Measurements from ENCODE around the gene TMEM108. TPM values are rescaled to one million over a fixed set of nuclear protein-coding genes. Genes with fewer than 3 reads are reported as not detected.

Gene TMEM108
- total and polyA plus RNA-seq, 9 donors: under 0.01 to 4.2 (median 0.46) TPM; not detected in 2

DNA sequence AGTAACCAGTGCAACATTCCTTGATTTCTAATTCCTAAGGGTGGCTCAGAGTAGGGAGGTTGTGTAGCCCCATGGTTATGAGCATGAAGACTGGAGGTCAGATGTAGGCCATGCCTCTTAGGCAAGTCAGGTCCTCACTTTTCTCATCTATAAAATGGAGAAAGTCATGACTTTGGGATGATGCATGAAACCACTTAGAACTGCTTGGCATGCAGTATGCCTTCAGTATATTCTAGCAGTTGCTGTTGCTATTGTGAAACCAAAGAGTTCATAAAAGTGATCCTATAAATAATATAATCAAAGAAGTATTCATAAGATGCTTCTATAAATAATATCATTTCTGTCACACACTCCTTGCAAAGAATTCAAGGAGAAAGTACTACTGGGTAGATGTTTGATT lies 65.5 kb downstream of the TMEM108 start:
- Histone ChIP-seq H3K27me3 (no peaks in the 10 kb centered on the region), H3K9me3 (no peaks in the 10 kb centered on the region), H3K36me3 (no peaks in the 10 kb centered on the region), H3K4me1 (ENCODE audit: insufficient read depth) (no peaks in the 10 kb centered on the region), H3K27ac (no peak overlapping the region), H3K4me3 (no peak overlapping the region)
- intact Hi-C loops (cut with DNase I): no loop called here
- TF ChIP-seq CTCF (IDR thresholded peaks at IDR 0.05) (no peak), EP300 (IDR thresholded peaks at IDR 0.05) (no peak), POLR2A (IDR thresholded peaks at IDR 0.05) (no peak)
- DNase-seq: no peak

DNA sequence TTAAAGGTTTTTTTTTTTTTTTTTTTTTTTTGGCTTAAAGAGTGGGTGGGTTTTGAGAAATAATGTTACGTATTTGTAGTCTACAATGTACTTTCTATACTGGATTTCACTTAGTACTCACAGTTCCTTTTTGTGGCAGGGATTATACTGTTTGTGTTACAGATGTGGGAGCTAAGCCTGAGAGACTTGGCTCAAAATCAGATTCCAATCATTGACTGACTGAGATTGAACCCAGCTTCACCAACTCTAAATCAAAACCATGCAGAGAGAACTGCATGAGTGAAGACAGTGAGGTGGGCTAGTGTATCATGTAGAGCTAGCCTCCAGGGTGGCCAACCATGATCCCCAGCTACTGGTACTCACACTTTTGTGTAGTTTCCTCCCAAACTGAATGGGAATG lies 68.0 kb downstream of the TMEM108 start:
- TF ChIP-seq EP300 (IDR thresholded peaks at IDR 0.05) (no peak), POLR2A (IDR thresholded peaks at IDR 0.05) (no peak), CTCF (IDR thresholded peaks at IDR 0.05) (no peak)
- no peak overlapping the region for H3K4me3 ChIP-seq
- no peak for DNase-seq
- no peaks in the 10 kb centered on the region for H3K4me1 ChIP-seq (ENCODE audit: insufficient read depth)
- intact Hi-C loops (cut with DNase I): no loop called here
- H3K9me3 ChIP-seq: no peaks in the 10 kb centered on the region
- H3K27me3 ChIP-seq: no peaks in the 10 kb centered on the region
- WGBS, 3 donors: 39 to 79% (median 60%) methylated on average over 1 of the region's 1 CpG
- no peak overlapping the region for H3K27ac ChIP-seq
- H3K36me3 ChIP-seq: no peaks in the 10 kb centered on the region

- DNase-seq: no peak
- Histone ChIP-seq H3K27ac (no peak overlapping the region), H3K27me3 (no peaks in the 10 kb centered on the region), H3K9me3 (no peaks in the 10 kb centered on the region), H3K4me3 (no peak overlapping the region), H3K36me3 (no peaks in the 10 kb centered on the region), H3K4me1 (ENCODE audit: insufficient read depth) (no peaks in the 10 kb centered on the region)
- TF ChIP-seq EP300 (IDR thresholded peaks at IDR 0.05) (no peak), CTCF (IDR thresholded peaks at IDR 0.05) (no peak), POLR2A (IDR thresholded peaks at IDR 0.05) (no peak)
- WGBS, 3 donors: 80 to 85% (median 83%) methylated on average over 2 of the region's 2 CpGs
- intact Hi-C loops (cut with DNase I): no loop called here
Measured at GRCh38 chr3:133112666-133113065, 74.5 kb downstream of the TMEM108 start.

DNA sequence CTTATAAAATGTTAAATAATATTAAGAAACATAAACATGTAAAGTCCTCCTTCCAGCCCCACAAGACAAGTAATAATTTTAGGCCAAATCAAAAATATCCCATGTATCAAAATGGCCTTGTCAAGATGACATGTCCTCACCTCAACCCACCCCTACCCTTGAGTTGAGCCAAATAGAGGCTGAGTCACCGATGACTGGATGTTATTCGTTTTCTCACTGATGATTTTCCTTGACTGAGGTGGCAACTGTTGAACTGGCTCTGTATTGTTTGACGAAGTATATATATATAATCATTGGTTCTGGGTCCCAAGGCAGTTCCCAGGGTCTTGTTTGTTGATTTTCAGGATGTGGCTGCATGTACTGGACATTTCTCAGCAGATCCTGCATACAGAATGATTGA lies 75.3 kb downstream of the TMEM108 start:
- TF ChIP-seq CTCF (IDR thresholded peaks at IDR 0.05) (no peak), EP300 (IDR thresholded peaks at IDR 0.05) (no peak), POLR2A (IDR thresholded peaks at IDR 0.05) (no peak)
- 67 to 91% (median 83%) methylated on average over 3 of the region's 3 CpGs for WGBS, 3 donors
- no peaks in the 10 kb centered on the region for H3K36me3 ChIP-seq
- H3K4me1 ChIP-seq (ENCODE audit: insufficient read depth): no peaks in the 10 kb centered on the region
- intact Hi-C loops (cut with DNase I): no loop called here
- no peak overlapping the region for H3K27ac ChIP-seq
- no peak for DNase-seq
- no peak overlapping the region for H3K4me3 ChIP-seq
- H3K9me3 ChIP-seq: no peaks in the 10 kb centered on the region
- H3K27me3 ChIP-seq: no peaks in the 10 kb centered on the region
